T-helper 22 cell (primary cell): Measurements from ENCODE around the gene MAMLD1.

Experiments
- DNase-seq: peaks from one replicate; pipeline ENCODE4 v3.0.0-alpha.2; 2020; ENCODE audit warnings: low read depth

Gene MAMLD1

GRCh38 chrX:150352581-150352980, 10.5 kb upstream of the MAMLD1 start:
- DNase-seq: no peak

GRCh38 chrX:150355913-150356312, 7.2 kb upstream of the MAMLD1 start:
- DNase-seq: no peak

- no peak for DNase-seq
Observed at GRCh38 chrX:150357790-150358189, 5.3 kb upstream of the MAMLD1 start.

- no peak for DNase-seq
Observed at GRCh38 chrX:150358651-150359050, 4.5 kb upstream of the MAMLD1 start.

- DNase-seq: no peak
Observed at GRCh38 chrX:150360331-150360730, 2.8 kb upstream of the MAMLD1 start.

GRCh38 chrX:150361070-150361776, 1.9 kb upstream of the MAMLD1 start:
- DNase-seq: no peak

- DNase-seq: no peak
Observed at GRCh38 chrX:150361777-150362351, 1.3 kb upstream of the MAMLD1 start.

GRCh38 chrX:150363561-150364346, 637 bp downstream of the MAMLD1 start:
- no peak for DNase-seq

- DNase-seq: no peak
Observed at GRCh38 chrX:150364347-150365050, 1.4 kb downstream of the MAMLD1 start.

GRCh38 chrX:150365051-150365989, 2.2 kb downstream of the MAMLD1 start:
- no peak for DNase-seq

GRCh38 chrX:150365990-150366911, 3.1 kb downstream of the MAMLD1 start:
- no peak for DNase-seq

GRCh38 chrX:150366951-150367545, 3.9 kb downstream of the MAMLD1 start:
- no peak for DNase-seq

- DNase-seq: no peak
Observed at GRCh38 chrX:150370589-150371312, 7.6 kb downstream of the MAMLD1 start.

GRCh38 chrX:150371877-150372276, 8.8 kb downstream of the MAMLD1 start:
- DNase-seq: no peak

- DNase-seq: no peak
Observed at GRCh38 chrX:150372280-150372679, 9.2 kb downstream of the MAMLD1 start.

GRCh38 chrX:150372756-150373155, 9.6 kb downstream of the MAMLD1 start:
- no peak for DNase-seq

GRCh38 chrX:150375243-150375770, 12.2 kb downstream of the MAMLD1 start:
- DNase-seq: no peak

GRCh38 chrX:150377005-150377404, 13.9 kb downstream of the MAMLD1 start:
- no peak for DNase-seq

- no peak for DNase-seq
Observed at GRCh38 chrX:150405006-150405405, 41.9 kb downstream of the MAMLD1 start.
